Stimulated activated naive CD4-positive, alpha-beta T cell (primary cell): ENCODE measurements around the gene SMAD1.
"Not testable (repeated sequence)": the region's sequence is repeated elsewhere in the genome, so short reads cannot be mapped to it uniquely, and the experiment has no call there.

Experiments used
- DNase-seq, 6 experiments: peaks; one replicate each; lab custom pipeline; 2025; lab: John Stamatoyannopoulos, UW

SMAD1 gene

GRCh38 chr4:145528601-145529000, 46.9 kb downstream of the SMAD1 start:
- DNase-seq: no peak

- no peak for DNase-seq
Observed at GRCh38 chr4:145530189-145530588, 48.5 kb downstream of the SMAD1 start.

- no peak for DNase-seq
Observed at GRCh38 chr4:145530662-145531061, 49.0 kb downstream of the SMAD1 start.

- DNase-seq: no peak
Observed at GRCh38 chr4:145531223-145531622, 49.6 kb downstream of the SMAD1 start.

- DNase-seq: no peak
Observed at GRCh38 chr4:145531859-145532258, 50.2 kb downstream of the SMAD1 start.

GRCh38 chr4:145533001-145533400, 51.3 kb downstream of the SMAD1 start:
- no peak for DNase-seq

GRCh38 chr4:145533415-145533814, 51.8 kb downstream of the SMAD1 start:
- DNase-seq: not testable (repeated sequence)

GRCh38 chr4:145533961-145534360, 52.3 kb downstream of the SMAD1 start:
- DNase-seq: no peak

- DNase-seq: no peak
Observed at GRCh38 chr4:145535202-145535601, 53.5 kb downstream of the SMAD1 start.

- DNase-seq: no peak
Observed at GRCh38 chr4:145536044-145536443, 54.4 kb downstream of the SMAD1 start.

GRCh38 chr4:145538596-145538995, 56.9 kb downstream of the SMAD1 start:
- DNase-seq: no peak

GRCh38 chr4:145539671-145540070, 58.0 kb downstream of the SMAD1 start:
- no peak for DNase-seq

- DNase-seq: no peak
Observed at GRCh38 chr4:145540235-145540634, 58.6 kb downstream of the SMAD1 start.

GRCh38 chr4:145541346-145541745, 59.7 kb downstream of the SMAD1 start:
- DNase-seq: no peak

GRCh38 chr4:145545031-145545430, 63.4 kb downstream of the SMAD1 start:
- no peak for DNase-seq

- DNase-seq: no peak
Observed at GRCh38 chr4:145545538-145546174, 64.0 kb downstream of the SMAD1 start.

GRCh38 chr4:145546175-145546915, 64.7 kb downstream of the SMAD1 start:
- no peak for DNase-seq

- DNase-seq: no peak
Observed at GRCh38 chr4:145551660-145552059, 70.0 kb downstream of the SMAD1 start.

GRCh38 chr4:145552181-145552822, 70.6 kb downstream of the SMAD1 start:
- DNase-seq: no peak

GRCh38 chr4:145553375-145553774, 71.7 kb downstream of the SMAD1 start:
- no peak for DNase-seq

GRCh38 chr4:145554691-145555090, 73.0 kb downstream of the SMAD1 start:
- DNase-seq: no peak

GRCh38 chr4:145557720-145558119, 76.1 kb downstream of the SMAD1 start:
- DNase-seq: peak in 5 of 6 experiments; percentile 0 to 47 (median 6)

- DNase-seq: no peak
Observed at GRCh38 chr4:145563293-145563985, 81.8 kb downstream of the SMAD1 start.
